H7 (cell line): ENCODE results near the gene MBD3L2. TPM values are rescaled to one million over a fixed set of nuclear protein-coding genes. Genes with fewer than 3 reads are reported as not detected.

ENCODE experiments used
- DNase-seq: peaks from one replicate; pipeline ENCODE4 v3.0.0; 2012
- H3K27me3 ChIP-seq: 2 replicates; pipeline ENCODE4 v1.6.0; 2011; ENCODE audit warnings: mild to moderate bottlenecking, low read length; ENCODE audit not compliant: control insufficient read depth, insufficient read depth
- H3K36me3 ChIP-seq: replicated peaks from 2 replicates; pipeline ENCODE4 v1.5.1; 2011; ENCODE audit warnings: low read length; ENCODE audit not compliant: control insufficient read depth, insufficient read depth
- H3K4me3 ChIP-seq: 2 replicates; pipeline ENCODE4 v1.5.1; 2011; ENCODE audit warnings: low read depth, mild to moderate bottlenecking, control low read depth, low read length, moderate library complexity; ENCODE audit not compliant: insufficient read depth
- total RNA-seq: library from RNA; depleted of rRNA; stranded (reverse); fragments of >200 nt; shearing (Covaris generic); gene quantifications from 2 replicates; pipeline ENCODE4 v1.2.3, GENCODE V29; 2014; rRNA removed

The MBD3L2 gene
- total RNA-seq, 1 experiment from 2014 or later: not detected

GRCh38 chr19:7072541-7072940 lies 23.4 kb downstream of the MBD3L2 start:
- DNase-seq: no peak
- H3K36me3 ChIP-seq: peaks cover 29% of the 10 kb centered on the region
- no peak overlapping the region for H3K4me3 ChIP-seq
- no peaks in the 10 kb centered on the region for H3K27me3 ChIP-seq

DNA sequence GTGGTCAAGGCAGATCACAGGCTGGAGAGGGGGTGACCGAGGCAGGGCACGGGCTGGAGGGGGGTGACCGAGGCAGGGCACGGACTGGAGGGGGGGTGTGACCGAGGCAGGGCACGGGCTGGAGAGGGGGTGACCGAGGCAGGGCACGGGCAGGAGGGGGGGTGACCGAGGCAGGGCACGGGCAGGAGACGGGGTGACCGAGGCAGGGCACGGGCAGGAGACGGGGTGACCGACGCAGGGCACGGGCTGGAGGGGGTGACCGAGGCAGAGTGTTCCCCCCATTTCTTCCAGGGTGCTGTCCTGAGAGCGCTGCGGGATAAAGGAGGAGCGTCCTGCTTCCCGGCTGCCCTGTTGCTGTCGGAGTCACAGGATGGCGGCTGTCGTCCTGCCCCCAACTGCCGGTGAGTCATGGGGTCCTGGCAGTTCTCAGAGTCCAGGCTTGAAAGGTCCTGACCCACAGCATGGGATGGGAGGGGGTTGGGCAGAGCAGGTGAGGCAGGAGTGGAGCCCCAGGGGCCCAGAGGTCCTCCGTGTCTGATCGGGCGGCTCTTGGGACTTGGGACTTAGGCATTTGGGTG lies 25.7 kb downstream of the MBD3L2 start:
- peaks cover 39% of the 10 kb centered on the region for H3K36me3 ChIP-seq
- no peaks in the 10 kb centered on the region for H3K27me3 ChIP-seq
- no peak for DNase-seq
- H3K4me3 ChIP-seq: no peak overlapping the region

GRCh38 chr19:7076151-7076550 lies 27.0 kb downstream of the MBD3L2 start:
- Histone ChIP-seq H3K27me3 (no peaks in the 10 kb centered on the region), H3K4me3 (no peak overlapping the region), H3K36me3 (peaks cover 49% of the 10 kb centered on the region)
- no peak for DNase-seq

DNA sequence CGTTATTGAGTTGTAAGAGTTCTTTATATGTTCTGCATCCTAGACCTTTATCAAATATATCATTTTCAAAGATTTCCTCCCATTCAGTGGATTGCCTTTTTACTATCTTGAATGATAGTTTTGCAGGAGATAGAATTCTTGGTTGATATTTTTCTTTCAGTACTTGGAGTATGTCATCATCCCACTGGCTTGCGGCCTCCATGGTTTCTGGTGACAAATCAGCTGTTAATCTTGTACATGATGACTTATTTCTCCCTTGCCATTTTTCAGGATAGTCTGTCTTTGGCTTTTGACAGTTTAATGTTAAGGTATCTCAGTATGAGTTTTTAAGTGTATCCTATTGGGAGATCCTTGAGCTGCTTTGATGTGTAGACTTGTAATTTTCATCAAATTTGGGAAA lies 28.9 kb downstream of the MBD3L2 start:
- Histone ChIP-seq H3K36me3 (peaks cover 58% of the 10 kb centered on the region), H3K4me3 (no peak overlapping the region), H3K27me3 (no peaks in the 10 kb centered on the region)
- no peak for DNase-seq

GRCh38 chr19:7083076-7083956 lies 34.2 kb downstream of the MBD3L2 start:
- Histone ChIP-seq H3K36me3 (peaks cover 46% of the 10 kb centered on the region), H3K4me3 (no peak overlapping the region), H3K27me3 (no peaks in the 10 kb centered on the region)
- DNase-seq: no peak

- H3K36me3 ChIP-seq: peaks cover 5% of the 10 kb centered on the region
- DNase-seq: no peak
- no peaks in the 10 kb centered on the region for H3K27me3 ChIP-seq
- H3K4me3 ChIP-seq: no peak overlapping the region
Observed at GRCh38 chr19:7088999-7089398, 39.9 kb downstream of the MBD3L2 start.

DNA sequence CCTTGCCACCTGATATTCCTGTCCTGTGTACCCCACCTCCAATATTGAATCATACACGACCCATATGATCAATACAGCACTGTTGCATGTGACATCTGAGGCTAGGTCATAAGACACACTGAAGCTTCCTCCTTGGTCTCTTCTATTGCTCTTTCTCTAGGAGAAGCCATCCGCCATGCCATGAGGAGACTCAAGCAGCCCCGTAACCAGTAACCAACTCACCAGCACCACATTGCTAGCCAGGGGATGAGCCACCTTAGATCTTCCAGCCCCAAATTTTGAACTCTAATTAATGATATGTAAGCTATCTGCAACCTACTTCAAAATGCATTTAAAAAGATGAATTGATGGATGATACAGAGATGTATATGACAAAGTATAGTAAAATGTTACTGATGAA lies 49.0 kb downstream of the MBD3L2 start:
- no peaks in the 10 kb centered on the region for H3K27me3 ChIP-seq
- H3K4me3 ChIP-seq: peak overlapping the region; percentile 61
- no peak for DNase-seq
- H3K36me3 ChIP-seq: no peaks in the 10 kb centered on the region

DNA sequence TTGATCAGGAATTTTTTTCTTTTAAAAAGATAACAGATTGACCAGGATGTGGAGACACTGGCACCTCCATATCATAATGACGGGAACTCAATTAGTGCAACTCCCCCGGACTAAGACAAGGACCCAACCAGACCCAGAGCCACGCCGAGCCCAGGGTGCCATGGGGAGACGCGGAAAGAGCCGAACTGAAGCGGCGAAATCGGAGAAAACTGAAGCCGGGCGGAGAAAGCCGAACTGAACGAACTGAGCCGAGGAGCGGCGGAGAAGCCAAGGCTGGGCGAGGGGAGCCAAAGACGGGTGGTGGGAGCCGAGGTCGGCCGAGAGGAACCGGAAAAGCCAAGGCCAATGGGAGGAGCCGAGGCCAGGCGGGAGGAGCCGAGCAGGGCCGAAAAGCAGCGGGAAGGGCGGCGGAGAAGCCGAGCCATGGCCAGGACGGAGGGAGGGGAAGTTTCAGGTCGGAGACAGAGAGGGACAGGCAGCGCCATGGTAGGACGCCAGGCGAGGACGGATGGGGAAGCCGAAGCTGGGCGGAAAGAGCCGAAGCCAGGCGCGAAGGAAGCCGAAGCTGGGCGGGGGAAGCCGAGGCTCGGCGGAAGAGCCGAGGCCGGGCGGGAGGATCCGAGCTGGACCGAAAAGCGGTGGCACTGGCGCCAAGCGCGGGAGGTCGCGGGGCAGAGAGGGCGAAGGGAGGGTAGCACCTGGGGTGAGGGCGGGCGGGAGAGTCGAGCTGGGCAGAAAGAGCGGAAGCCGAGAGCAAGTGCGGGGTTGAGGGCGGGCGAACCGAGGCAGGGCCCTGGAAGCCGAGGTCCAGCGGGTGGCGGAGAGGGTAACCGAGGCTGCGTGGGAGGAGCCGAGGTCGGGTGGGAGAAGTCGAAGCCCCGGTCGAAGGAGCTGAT lies 49.8 kb downstream of the MBD3L2 start:
- H3K36me3 ChIP-seq: no peaks in the 10 kb centered on the region
- DNase-seq: peak; percentile 95
- no peaks in the 10 kb centered on the region for H3K27me3 ChIP-seq
- peak overlapping the region; percentile 61 for H3K4me3 ChIP-seq

- H3K27me3 ChIP-seq: no peaks in the 10 kb centered on the region
- no peak for DNase-seq
- no peaks in the 10 kb centered on the region for H3K36me3 ChIP-seq
- H3K4me3 ChIP-seq: peak overlapping the region; percentile 61
Observed at GRCh38 chr19:7099597-7099921, 50.4 kb downstream of the MBD3L2 start.

Other genes starting within 250 kb of the MBD3L2 start
- not detected in 2 replicates for gene ADGRE1, start 161.7 kb upstream of the MBD3L2 start, total RNA-seq
- not detected in 2 replicates for gene MBD3L2B, start 27.9 kb upstream of the MBD3L2 start, total RNA-seq
- gene MBD3L5, start 18.7 kb upstream of the MBD3L2 start, total RNA-seq: not detected in 2 replicates
- not detected in 2 replicates for gene MBD3L4, start 9.1 kb upstream of the MBD3L2 start, total RNA-seq
- not detected in 2 replicates for gene MBD3L3, start 9.4 kb downstream of the MBD3L2 start, total RNA-seq
- 5.2 and 5.8 TPM in 2 replicates for gene ZNF557, start 20.4 kb downstream of the MBD3L2 start, total RNA-seq
- 10.0 and 13.6 TPM in 2 replicates for gene INSR, start 245.1 kb downstream of the MBD3L2 start, total RNA-seq